ENCODE data around the gene MYNN.

MYNN gene

GRCh38 chr3:169836078-169836941 lies 63.1 kb downstream of the MYNN start:
- DNase-seq: no peak

GRCh38 chr3:169836942-169837275 lies 63.7 kb downstream of the MYNN start:
- no peak for DNase-seq

DNA sequence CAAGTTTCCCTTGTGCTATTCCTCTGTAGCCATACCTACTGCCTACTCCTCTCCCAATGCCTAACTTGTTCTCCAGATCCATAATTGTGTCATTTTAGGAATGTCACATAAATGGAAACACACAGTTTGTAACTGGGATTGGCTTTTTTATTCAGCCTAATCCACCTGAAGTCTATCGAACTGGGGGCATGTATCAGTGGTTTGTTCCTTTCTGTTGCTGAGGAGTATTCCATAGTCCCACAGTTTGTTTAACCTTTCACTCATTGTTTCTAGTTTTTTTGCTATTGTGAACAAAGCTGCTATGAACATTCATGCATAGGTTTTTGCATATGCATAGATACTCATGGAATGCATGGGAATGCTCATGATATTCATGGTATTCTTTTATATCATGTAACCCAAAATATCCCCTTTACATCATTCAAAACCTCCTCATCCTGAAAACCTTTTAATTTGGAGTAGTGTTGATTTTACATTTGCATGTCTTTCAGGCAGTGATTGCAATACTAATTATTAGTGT lies 65.4 kb downstream of the MYNN start:
- no peak for DNase-seq
